CD4-positive, alpha-beta T cell treated with Interleukin-1 beta for 1 hour (primary cell): ENCODE data around the gene PSRC1.
"Not testable (repeated sequence)": the region's sequence is repeated elsewhere in the genome, so short reads cannot be mapped to it uniquely, and the experiment has no call there.

ENCODE experiments used
- DNase-seq, 2 donors: peaks; one replicate each; pipeline ENCODE4 v3.0.0-alpha.2; 2020 to 2022

Gene PSRC1

DNA sequence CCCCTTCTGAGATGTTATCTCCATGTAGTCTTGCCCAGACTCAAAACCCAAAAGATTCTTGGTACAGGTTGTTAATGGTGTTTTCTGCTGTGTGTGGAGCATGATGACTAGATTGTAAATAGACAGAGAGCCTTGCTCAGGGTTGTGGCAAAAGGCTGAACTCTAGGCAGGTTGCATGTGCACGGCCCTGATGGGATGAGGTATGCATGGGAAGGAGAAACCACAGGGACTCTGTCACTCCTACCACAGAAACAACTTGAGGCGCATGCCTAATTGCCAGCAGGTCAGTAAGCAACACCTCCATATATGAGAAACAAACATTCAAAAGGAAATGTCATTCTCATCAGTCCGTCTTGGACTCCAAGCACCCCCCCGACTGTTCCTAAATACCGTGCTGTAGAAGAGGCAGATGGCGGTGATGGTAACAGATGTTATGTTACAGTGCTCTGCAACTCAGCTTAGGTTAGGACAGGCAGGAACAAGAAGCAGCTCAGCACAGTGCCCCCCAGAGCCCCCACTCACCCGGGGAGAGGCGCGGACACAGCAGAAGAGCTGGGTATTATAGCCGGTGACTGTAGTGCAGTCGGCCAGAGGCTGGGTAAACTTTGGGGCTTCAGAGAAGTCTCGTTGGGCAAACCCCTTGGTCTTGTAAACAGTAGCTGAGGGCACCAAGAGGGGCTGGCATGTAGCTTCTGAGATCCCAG, 12.9 kb upstream of the PSRC1 start:
- DNase-seq = no peak

GRCh38 chr1:109294481-109294880, 11.5 kb upstream of the PSRC1 start:
- no peak for DNase-seq

DNA sequence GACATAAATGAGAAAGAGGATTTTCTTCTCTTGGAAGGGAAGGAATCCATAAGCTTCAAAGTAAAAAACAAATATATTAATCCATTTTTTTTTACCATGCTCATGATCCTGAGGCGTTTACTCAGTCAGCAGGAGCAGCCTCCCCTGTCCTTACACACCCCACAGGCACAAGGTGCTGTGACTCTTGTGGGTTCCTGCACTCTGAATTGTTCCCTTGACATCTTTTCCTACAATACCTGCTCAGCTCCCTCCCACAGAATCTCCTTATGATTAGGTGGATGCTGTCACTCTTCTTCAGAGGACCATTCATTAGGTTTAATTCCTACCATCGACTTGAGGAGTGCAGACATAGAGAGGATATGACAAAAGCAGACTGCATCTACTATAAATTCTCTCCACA, 10.1 kb upstream of the PSRC1 start:
- DNase-seq = no peak

- no peak for DNase-seq
These were observed 9.4 kb upstream of the PSRC1 start for GRCh38 chr1:109292364-109292763.

DNA sequence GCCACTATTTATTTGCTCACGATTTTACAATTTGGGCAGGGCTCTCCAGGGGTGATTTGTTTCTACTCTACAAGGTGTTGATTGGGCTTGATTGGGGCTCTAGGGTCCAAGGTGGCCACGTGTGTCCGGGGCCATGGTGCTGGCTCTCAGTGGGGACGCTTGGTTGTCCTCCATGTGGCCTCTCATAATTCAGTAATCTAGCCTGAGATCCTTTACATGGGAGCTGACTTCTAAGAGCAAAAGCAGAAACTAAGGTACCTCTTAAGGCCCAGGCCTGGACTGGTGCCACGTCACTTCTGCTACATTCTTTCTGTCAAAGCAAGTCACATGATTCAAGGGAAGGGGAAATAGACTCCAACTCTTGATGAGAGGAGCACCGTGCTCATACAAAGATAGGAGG, 8.1 kb upstream of the PSRC1 start:
- DNase-seq = peak in 1 of 2 donors; percentile 38

- no peak for DNase-seq
These were observed 7.2 kb upstream of the PSRC1 start for GRCh38 chr1:109290137-109290536.

GRCh38 chr1:109286762-109287161, 3.8 kb upstream of the PSRC1 start:
- not testable (repeated sequence) for DNase-seq

GRCh38 chr1:109283748-109284600, 1.0 kb upstream of the PSRC1 start:
- no peak for DNase-seq

DNA sequence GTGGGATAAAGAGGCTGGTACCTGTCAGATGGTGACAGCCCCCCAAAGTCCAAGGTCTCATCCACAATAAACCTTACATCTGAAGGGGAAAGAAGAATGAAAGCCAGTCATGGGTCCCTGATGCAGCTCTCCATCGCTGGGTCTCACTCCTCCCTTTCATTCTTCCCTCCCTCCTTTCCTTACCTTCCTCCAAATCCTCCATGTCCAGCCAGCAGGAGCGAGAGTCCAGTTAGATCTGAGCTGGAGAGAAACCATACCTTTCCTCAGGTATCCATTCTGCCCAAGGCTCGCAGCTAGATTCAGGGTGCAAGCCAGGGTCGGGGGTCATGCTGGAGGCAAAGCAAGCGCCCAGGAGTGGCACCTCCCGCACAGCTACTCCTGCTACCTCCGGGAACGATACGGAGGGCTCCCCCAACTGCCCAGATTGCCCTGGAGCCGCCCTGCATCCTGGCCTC, 421 bp downstream of the PSRC1 start:
- DNase-seq = no peak

DNA sequence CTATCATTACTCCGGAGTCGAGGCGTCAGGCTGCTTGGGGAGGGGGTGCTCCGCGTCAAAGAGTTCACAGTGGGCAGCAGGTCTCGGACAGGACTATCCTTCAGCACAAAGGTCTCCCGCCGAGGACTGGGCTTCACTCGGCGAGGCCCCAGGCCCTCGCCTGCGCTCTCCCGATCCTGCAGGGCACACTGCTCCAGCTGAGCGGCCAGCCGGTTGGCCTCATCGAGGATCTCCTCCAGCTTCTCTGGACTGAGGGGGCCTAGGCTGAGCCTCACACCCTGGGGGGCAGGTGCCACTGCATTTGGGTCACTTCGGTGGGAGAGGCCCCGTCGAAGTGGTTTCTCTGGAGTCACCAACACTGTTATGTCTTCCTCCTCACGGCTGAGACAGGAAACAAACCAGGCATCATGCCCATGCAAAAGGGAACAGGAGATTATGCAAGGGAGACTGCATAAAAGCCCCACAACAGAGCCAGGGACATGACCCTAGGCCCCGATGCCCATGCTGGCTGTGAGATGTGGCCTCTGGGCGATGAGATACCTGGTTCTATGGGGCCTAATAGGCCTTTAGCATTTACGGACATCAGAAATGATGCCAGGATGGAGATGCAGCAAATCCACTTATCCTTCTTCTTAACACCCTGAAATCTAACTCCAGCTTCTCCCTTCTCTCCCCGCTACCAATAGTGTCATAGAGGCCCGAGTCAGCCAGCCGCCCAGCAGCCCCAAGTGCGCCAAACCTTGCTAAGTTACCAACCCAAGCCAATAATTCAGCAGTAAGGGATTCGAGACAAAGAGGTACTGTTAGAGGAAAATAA, 1.1 kb downstream of the PSRC1 start:
- DNase-seq = no peak

DNA sequence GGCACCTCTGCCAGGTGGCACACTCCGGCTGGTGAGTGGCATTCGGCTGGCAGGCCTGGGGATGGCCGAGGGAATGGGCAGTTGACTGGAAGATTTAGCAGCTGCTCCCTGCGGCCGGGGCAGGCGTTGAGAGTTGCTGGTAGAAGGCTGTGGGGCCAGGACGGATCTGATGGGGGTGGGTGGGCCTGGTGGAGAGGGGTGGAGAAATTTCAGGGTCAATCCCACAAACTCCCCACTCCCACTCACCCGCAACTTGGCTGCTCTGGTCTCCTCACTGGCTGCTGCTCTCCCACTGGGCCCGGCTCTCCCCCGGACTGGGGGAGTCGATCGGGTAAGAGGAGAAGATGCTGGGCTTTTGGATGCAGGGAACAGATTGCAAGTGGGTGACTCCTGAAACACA, 2.1 kb downstream of the PSRC1 start:
- no peak for DNase-seq

- no peak for DNase-seq
These were observed 3.2 kb downstream of the PSRC1 start for GRCh38 chr1:109279615-109280278.

- peak; percentile 64 to 66 for DNase-seq
These were observed 5.3 kb downstream of the PSRC1 start for GRCh38 chr1:109277434-109278204.

DNA sequence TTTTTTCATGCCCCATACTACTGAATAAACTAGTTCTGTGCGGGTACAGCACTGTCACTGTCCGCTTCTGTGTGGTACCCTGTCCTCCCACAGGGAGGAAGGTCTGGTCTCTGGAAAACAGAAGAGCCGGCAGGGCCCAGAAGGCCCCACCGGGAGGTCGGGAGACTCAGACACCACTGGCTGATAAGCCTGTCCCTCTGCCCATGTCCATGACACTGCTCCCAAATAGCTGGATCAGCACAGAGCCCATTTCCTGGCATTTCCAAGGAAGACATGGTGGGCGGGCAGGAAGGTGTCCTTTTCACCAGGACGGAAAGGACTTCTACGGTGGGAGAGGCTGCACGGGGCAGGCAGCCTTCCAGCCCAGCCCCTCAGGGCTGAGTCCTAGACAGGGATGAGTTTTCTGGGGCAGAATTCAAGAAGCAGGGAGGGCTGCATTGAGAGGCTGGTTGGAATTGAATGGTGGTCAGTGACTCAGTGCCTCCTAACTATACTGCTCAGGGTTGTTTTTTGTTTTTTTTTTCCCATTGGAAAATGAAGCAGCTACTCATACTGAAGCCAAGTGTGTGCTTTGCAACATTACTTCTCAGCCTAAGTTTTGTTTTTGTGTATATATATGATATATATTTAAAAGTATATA, 7.1 kb downstream of the PSRC1 start:
- DNase-seq = no peak

DNA sequence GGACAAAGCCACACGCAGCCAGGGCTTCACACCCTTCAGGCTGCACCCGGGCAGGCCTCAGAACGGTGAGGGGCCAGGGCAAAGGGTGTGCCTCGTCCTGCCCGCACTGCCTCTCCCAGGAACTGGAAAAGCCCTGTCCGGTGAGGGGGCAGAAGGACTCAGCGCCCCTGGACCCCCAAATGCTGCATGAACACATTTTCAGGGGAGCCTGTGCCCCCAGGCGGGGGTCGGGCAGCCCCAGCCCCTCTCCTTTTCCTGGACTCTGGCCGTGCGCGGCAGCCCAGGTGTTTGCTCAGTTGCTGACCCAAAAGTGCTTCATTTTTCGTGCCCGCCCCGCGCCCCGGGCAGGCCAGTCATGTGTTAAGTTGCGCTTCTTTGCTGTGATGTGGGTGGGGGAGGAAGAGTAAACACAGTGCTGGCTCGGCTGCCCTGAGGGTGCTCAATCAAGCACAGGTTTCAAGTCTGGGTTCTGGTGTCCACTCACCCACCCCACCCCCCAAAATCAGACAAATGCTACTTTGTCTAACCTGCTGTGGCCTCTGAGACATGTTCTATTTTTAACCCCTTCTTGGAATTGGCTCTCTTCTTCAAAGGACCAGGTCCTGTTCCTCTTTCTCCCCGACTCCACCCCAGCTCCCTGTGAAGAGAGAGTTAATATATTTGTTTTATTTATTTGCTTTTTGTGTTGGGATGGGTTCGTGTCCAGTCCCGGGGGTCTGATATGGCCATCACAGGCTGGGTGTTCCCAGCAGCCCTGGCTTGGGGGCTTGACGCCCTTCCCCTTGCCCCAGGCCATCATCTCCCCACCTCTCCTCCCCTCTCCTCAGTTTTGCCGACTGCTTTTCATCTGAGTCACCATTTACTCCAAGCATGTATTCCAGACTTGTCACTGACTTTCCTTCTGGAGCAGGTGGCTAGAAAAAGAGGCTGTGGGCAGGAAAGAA, 8.1 kb downstream of the PSRC1 start:
- no peak for DNase-seq

GRCh38 chr1:109273570-109274288, 9.2 kb downstream of the PSRC1 start:
- DNase-seq = no peak

- no peak for DNase-seq
These were observed 10.0 kb downstream of the PSRC1 start for GRCh38 chr1:109272831-109273547.

- DNase-seq = no peak
These were observed 10.7 kb downstream of the PSRC1 start for GRCh38 chr1:109272021-109272799.
